H9 (cell line): ENCODE measurements around the gene KCNMB2. TPM values are rescaled to one million over a fixed set of nuclear protein-coding genes. Genes with fewer than 3 reads are reported as not detected.
"Not testable (repeated sequence)": the region's sequence is repeated elsewhere in the genome, so short reads cannot be mapped to it uniquely, and the experiment has no call there.

Experiments used
- DNase-seq: peaks from one replicate; pipeline ENCODE4 v3.0.0-alpha.2; 2017
- H2AFZ ChIP-seq: one replicate; pipeline ENCODE4 v1.6.1; 2013; ENCODE audit warnings: mild to moderate bottlenecking, low read length, control low read depth, moderate library complexity
- H2AK5ac ChIP-seq: 2 replicates; pipeline ENCODE4 v1.6.1; 2013; ENCODE audit warnings: low read length, control low read depth, mixed read lengths; ENCODE audit not compliant: insufficient read length
- H2BK120ac ChIP-seq: one replicate; pipeline ENCODE4 v1.6.1; 2013; ENCODE audit warnings: low read depth, mild to moderate bottlenecking, low read length, control low read depth, inconsistent platforms; ENCODE audit not compliant: poor library complexity, severe bottlenecking
- H2BK12ac ChIP-seq: 2 replicates; pipeline ENCODE4 v1.6.1; 2013; ENCODE audit warnings: low read length, control low read depth, mixed read lengths, low read depth; ENCODE audit not compliant: insufficient read length
- H2BK15ac ChIP-seq: 2 replicates; pipeline ENCODE4 v1.6.1; 2013; ENCODE audit warnings: low read depth, low read length, control low read depth
- H2BK20ac ChIP-seq: one replicate; pipeline ENCODE4 v1.6.1; 2013; ENCODE audit warnings: low read depth, mild to moderate bottlenecking, low read length, control low read depth, inconsistent platforms; ENCODE audit not compliant: poor library complexity, severe bottlenecking
- H2BK5ac ChIP-seq: 2 replicates; pipeline ENCODE4 v1.6.1; 2013; ENCODE audit warnings: low read length, control low read depth, mixed read lengths; ENCODE audit not compliant: insufficient read length
- H3K14ac ChIP-seq: 2 replicates; pipeline ENCODE4 v1.6.1; 2013; ENCODE audit warnings: low read length, control low read depth; ENCODE audit not compliant: insufficient read depth
- H3K18ac ChIP-seq: 2 replicates; pipeline ENCODE4 v1.6.1; 2013; ENCODE audit warnings: low read depth, mild to moderate bottlenecking, mixed read lengths, low read length, control low read depth; ENCODE audit not compliant: insufficient read length
- H3K23ac ChIP-seq: 2 replicates; pipeline ENCODE4 v1.6.1; 2013; ENCODE audit warnings: low read length, control low read depth, mixed read lengths, low read depth; ENCODE audit not compliant: insufficient read length
- H3K23me2 ChIP-seq: 2 replicates; pipeline ENCODE4 v1.6.1; 2013; ENCODE audit warnings: low read depth, mild to moderate bottlenecking, mixed read lengths, low read length, control low read depth; ENCODE audit not compliant: insufficient read length, poor library complexity, severe bottlenecking
- H3K27ac ChIP-seq: 2 replicates; pipeline ENCODE4 v1.5.1; 2013; ENCODE audit warnings: low read length, control low read depth, mixed read lengths, low read depth; ENCODE audit not compliant: insufficient read length
- H3K27me3 ChIP-seq: 2 replicates; pipeline ENCODE4 v1.6.1; 2013; ENCODE audit warnings: low read length, control low read depth, inconsistent platforms; ENCODE audit not compliant: insufficient read depth
- H3K4ac ChIP-seq: 2 replicates; pipeline ENCODE4 v1.6.1; 2013; ENCODE audit warnings: low read depth, mild to moderate bottlenecking, control low read depth, inconsistent platforms, low read length, moderate library complexity
- H3K4me1 ChIP-seq: 2 replicates; pipeline ENCODE4 v1.6.1; 2013; ENCODE audit warnings: low read length, control low read depth, inconsistent platforms; ENCODE audit not compliant: insufficient read depth
- H3K4me2 ChIP-seq: 2 replicates; pipeline ENCODE4 v1.6.1; 2013; ENCODE audit warnings: low read length, control low read depth, mixed read lengths; ENCODE audit not compliant: insufficient read length, insufficient read depth
- H3K56ac ChIP-seq: 2 replicates; pipeline ENCODE4 v1.6.1; 2013; ENCODE audit warnings: low read depth, mild to moderate bottlenecking, mixed read lengths, low read length, control low read depth; ENCODE audit not compliant: insufficient read length
- H3K79me1 ChIP-seq: 2 replicates; pipeline ENCODE4 v1.6.1; 2013; ENCODE audit warnings: low read depth, mild to moderate bottlenecking, moderate library complexity, low read length, control low read depth, inconsistent platforms; ENCODE audit not compliant: insufficient read depth, poor library complexity, severe bottlenecking
- H3K79me2 ChIP-seq: 2 replicates; pipeline ENCODE4 v1.6.1; 2013; ENCODE audit warnings: low read length, control low read depth, inconsistent platforms; ENCODE audit not compliant: insufficient read depth
- H3K9ac ChIP-seq: 2 replicates; pipeline ENCODE4 v1.6.1; 2013; ENCODE audit warnings: low read length, control low read depth, mixed read lengths; ENCODE audit not compliant: insufficient read length; ENCODE audit errors: extremely low read depth
- H3K9me3 ChIP-seq: one replicate; pipeline ENCODE4 v1.6.1; 2013; ENCODE audit warnings: low read depth, low read length, inconsistent platforms; ENCODE audit not compliant: control insufficient read depth
- H3T11ph ChIP-seq: one replicate; pipeline ENCODE4 v1.6.1; 2013; ENCODE audit warnings: mild to moderate bottlenecking, low read length, control low read depth, inconsistent platforms
- H4K20me1 ChIP-seq: one replicate; pipeline ENCODE4 v1.6.1; 2013; ENCODE audit not compliant: control insufficient read depth, insufficient read length, insufficient read depth
- H4K5ac ChIP-seq: 2 replicates; pipeline ENCODE4 v1.6.1; 2013; ENCODE audit warnings: low read depth, mild to moderate bottlenecking, mixed read lengths, low read length, control low read depth; ENCODE audit not compliant: insufficient read length
- H4K8ac ChIP-seq: replicated peaks from 2 replicates; pipeline ENCODE4 v1.6.1; 2013; ENCODE audit warnings: low read length, control low read depth, mixed read lengths, low read depth; ENCODE audit not compliant: insufficient read length
- H4K91ac ChIP-seq: 2 replicates; pipeline ENCODE4 v1.6.1; 2013; ENCODE audit warnings: low read depth, mild to moderate bottlenecking, moderate library complexity, mixed read lengths, low read length, control low read depth; ENCODE audit not compliant: insufficient read length
- H3K27ac Mint-ChIP-seq, 3 experiments: 2 replicates in 2 of 3; 3 replicates in 1 of 3; pipeline ENCODE4 v1.8.0; 2020 to 2021; ENCODE audit warnings: mixed read lengths in 3 of 3, mild to moderate bottlenecking in 1 of 3, moderate library complexity in 1 of 3
- H3K27me3 Mint-ChIP-seq: 2 replicates; pipeline ENCODE4 v1.8.0; 2021; ENCODE audit warnings: low read depth, mild to moderate bottlenecking, moderate library complexity, mixed read lengths
- H3K36me3 Mint-ChIP-seq, 3 experiments: 2 replicates in 2 of 3; 3 replicates in 1 of 3; pipeline ENCODE4 v1.8.0; 2020 to 2021; ENCODE audit warnings: low read depth in 3 of 3, mixed read lengths in 3 of 3; ENCODE audit not compliant: insufficient read depth in 1 of 3
- H3K4me1 Mint-ChIP-seq, 2 experiments: 2 replicates each; pipeline ENCODE4 v1.8.0; 2020; ENCODE audit warnings: mixed read lengths in 2 of 2
- H3K4me3 Mint-ChIP-seq, 2 experiments: 2 replicates in 1 of 2; 3 replicates in 1 of 2; pipeline ENCODE4 v1.8.0; 2020 to 2021; ENCODE audit warnings: mild to moderate bottlenecking in 2 of 2, mixed read lengths in 2 of 2, moderate library complexity in 1 of 2
- H3K9me3 Mint-ChIP-seq, 2 experiments: 2 replicates in 1 of 2; 3 replicates in 1 of 2; pipeline ENCODE4 v1.8.0; 2020; ENCODE audit warnings: mild to moderate bottlenecking in 2 of 2, mixed read lengths in 2 of 2, moderate library complexity in 1 of 2
- CTCF ChIP-seq: fragments of 200-600 bp; sonication (generic); conservative IDR thresholded peaks from 3 replicates; pipeline ENCODE4 v1.8.0; 2021; ENCODE audit warnings: antibody characterized with exemption, mild to moderate bottlenecking
- WGBS: extraction: QIAGEN DNeasy Blood & Tissue Kit; methylation state at CpG from one replicate; pipeline ENCODE4 v1.1.7; 2013; ENCODE audit warnings: missing lambda C conversion rate, low lambda C conversion rate, mixed read lengths; ENCODE audit not compliant: insufficient read length; ENCODE audit errors: extremely low coverage; 5-methylcytosine and 5-hydroxymethylcytosine counted together
- total RNA-seq: library from RNA; stranded (reverse); gene quantifications from 2 replicates; pipeline ENCODE4 v1.2.1, GENCODE V29; 2021

KCNMB2 gene
- total RNA-seq, 1 experiment from 2014 or later = not detected

GRCh38 chr3:178859386-178859785, 323.1 kb downstream of the KCNMB2 start:
- H3K27ac ChIP-seq = no peak overlapping the region
- no peak overlapping the region for H3K27ac Mint-ChIP-seq
- no peak overlapping the region for H4K5ac ChIP-seq
- DNase-seq = no peak
- no peak overlapping the region for H3K14ac ChIP-seq
- H3K79me1 ChIP-seq = no peaks in the 10 kb centered on the region
- no peak overlapping the region for H3K9ac ChIP-seq
- H3T11ph ChIP-seq = no peak overlapping the region
- H2AK5ac ChIP-seq = no peak overlapping the region
- no peak overlapping the region for H2AFZ ChIP-seq
- H2BK5ac ChIP-seq = no peak overlapping the region
- no peaks in the 10 kb centered on the region for H3K23me2 ChIP-seq
- no peaks in the 10 kb centered on the region for H3K27me3 ChIP-seq
- no peaks in the 10 kb centered on the region for H3K79me2 ChIP-seq
- H3K56ac ChIP-seq = no peak overlapping the region
- H2BK15ac ChIP-seq = no peak overlapping the region
- H3K9me3 Mint-ChIP-seq = peaks cover 3 to 4% of the 10 kb centered on the region in 2 experiments; a peak in 2 of 5 replicates
- no peak overlapping the region for H3K18ac ChIP-seq
- H3K9me3 ChIP-seq = no peaks in the 10 kb centered on the region
- H3K27me3 Mint-ChIP-seq = no peaks in the 10 kb centered on the region
- no peaks in the 10 kb centered on the region for H4K20me1 ChIP-seq
- no peaks in the 10 kb centered on the region; the same call in 1 of the 2 replicates for H3K4me1 ChIP-seq
- no peak overlapping the region for H2BK120ac ChIP-seq
- peak overlapping the region; percentile 32 to 82; a peak in 1 of 5 replicates for H3K4me3 Mint-ChIP-seq
- H2BK20ac ChIP-seq = no peak overlapping the region
- H2BK12ac ChIP-seq = no peak overlapping the region
- peaks cover 4 to 5% of the 10 kb centered on the region in 2 experiments; a peak in 2 of 4 replicates for H3K4me1 Mint-ChIP-seq
- no peak overlapping the region for H3K4ac ChIP-seq
- H3K4me2 ChIP-seq = peak overlapping the region; percentile 32
- no peak overlapping the region for H3K23ac ChIP-seq
- peaks cover 2 to 12% (median 5%) of the 10 kb centered on the region in 3 experiments; a peak in 5 of 7 replicates for H3K36me3 Mint-ChIP-seq
- WGBS = no CpG with 5 or more reads among the region's 3 CpGs
- no peak overlapping the region for H4K8ac ChIP-seq
- no peak for TF ChIP-seq CTCF
- no peak overlapping the region for H4K91ac ChIP-seq

DNA sequence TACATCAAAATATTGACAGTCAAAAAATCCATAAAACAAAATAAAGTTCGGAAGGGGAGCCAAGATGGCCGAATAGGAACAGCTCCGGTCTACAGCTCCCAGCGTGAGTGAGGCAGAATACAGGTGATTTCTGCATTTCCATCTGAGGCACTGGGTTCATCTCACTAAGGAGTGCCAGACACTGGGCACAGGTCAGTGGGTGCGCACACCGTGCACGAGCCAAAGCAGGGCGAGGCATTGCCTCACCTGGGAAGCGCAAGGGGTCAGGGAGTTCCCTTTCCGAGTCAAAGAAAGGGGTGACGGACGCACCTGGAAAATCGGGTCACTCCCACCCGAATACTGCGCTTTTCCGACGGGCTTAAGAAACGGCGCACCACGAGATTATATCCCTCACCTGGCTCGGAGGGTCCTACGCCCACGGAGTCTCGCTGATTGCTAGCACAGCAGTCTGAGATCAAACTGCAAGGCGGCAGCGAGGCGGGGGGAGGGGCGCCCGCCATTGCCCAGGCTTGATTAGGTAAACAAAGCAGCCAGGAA, 323.7 kb downstream of the KCNMB2 start:
- not testable (repeated sequence) for H2AK5ac ChIP-seq, H3K4me1 Mint-ChIP-seq, H2BK20ac ChIP-seq, H4K8ac ChIP-seq, H3K9me3 ChIP-seq, H2BK5ac ChIP-seq, H3K9me3 Mint-ChIP-seq, H2BK15ac ChIP-seq, H4K91ac ChIP-seq, H2BK120ac ChIP-seq, H3K4me1 ChIP-seq, H4K20me1 ChIP-seq, H2AFZ ChIP-seq, H3K56ac ChIP-seq, H3K27me3 ChIP-seq, H3K79me1 ChIP-seq, H3T11ph ChIP-seq, H3K4ac ChIP-seq, H3K79me2 ChIP-seq, H3K23ac ChIP-seq, H3K23me2 ChIP-seq, H3K27me3 Mint-ChIP-seq, H3K27ac ChIP-seq
- peak; percentile 29 for DNase-seq
- no CpG with 5 or more reads among the region's 29 CpGs for WGBS
- Histone ChIP-seq H3K4me2 (peak overlapping the region; percentile 32), H3K14ac (peak overlapping the region; percentile 86; the same call in 1 of the 2 replicates), H3K18ac (peak overlapping the region; percentile 93), H3K9ac (peak overlapping the region; percentile 83), H2BK12ac (peak overlapping the region; percentile 36), H4K5ac (peak overlapping the region; percentile 95)
- Mint-ChIP-seq H3K4me3 (peak overlapping the region; percentile 82 to 85), H3K36me3 (peaks cover 2 to 12% (median 5%) of the 10 kb centered on the region in 3 experiments; a peak in 5 of 7 replicates), H3K27ac (peak overlapping the region; percentile 95 to 100 (median 99))
